Measurements from ENCODE around the gene DZIP1.

Gene DZIP1

DNA sequence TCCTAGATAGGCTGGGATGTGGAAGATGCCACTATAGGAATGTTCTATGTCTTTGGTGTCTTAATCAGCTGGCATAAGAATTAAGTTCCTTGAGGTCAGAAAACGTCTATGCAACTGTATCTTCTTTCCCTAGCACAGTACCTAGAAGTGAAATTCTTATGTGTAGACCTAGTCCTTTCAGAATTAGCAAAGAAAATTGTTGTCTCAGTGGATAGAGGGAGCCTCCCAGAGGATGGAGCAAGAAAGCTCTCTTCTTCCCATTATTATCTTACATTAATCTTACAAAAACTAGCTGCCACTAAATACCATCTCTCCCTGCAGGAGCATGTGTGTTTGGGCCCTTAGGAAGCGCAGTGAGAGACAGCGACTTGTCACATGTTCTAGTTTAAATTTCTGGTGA lies 80.4 kb downstream of the DZIP1 start:
- TF ChIP-seq RAD21 (IDR thresholded peaks at IDR 0.05; ENCODE audit: low read depth) (peak; percentile 31; the same call in 1 of the 2 replicates), TAF1 (IDR thresholded peaks at IDR 0.05; ENCODE audit: low read depth) (no peak), TCF12 (IDR thresholded peaks at IDR 0.05; ENCODE audit: low read depth) (no peak)

DNA sequence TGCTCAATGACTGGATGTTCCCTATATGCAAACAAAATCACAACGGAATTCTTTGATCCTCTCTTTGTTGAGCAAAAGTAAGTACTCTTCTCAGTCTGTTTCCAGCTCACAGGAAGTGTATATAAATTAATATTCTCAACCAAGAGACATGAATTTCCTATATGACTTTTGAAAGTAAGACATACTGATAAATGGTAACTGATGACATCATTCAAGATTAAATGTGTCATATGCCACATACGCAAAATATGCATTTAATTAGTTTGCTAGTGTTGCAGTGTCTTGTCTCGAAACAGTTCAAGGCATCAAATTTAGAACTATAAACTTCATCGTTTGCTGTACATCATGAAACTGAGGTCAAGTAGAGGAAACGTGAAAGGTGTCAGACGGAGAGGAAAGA lies 84.1 kb downstream of the DZIP1 start:
- TF ChIP-seq, protein P1, sequence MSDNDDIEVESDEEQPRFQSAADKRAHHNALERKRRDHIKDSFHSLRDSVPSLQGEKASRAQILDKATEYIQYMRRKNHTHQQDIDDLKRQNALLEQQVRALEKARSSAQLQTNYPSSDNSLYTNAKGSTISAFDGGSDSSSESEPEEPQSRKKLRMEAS (IDR thresholded peaks at IDR 0.05), result no peak
- TF ChIP-seq CEBPB (IDR thresholded peaks at IDR 0.05) (no peak), NFIC (IDR thresholded peaks at IDR 0.05) (no peak), EGR1 (IDR thresholded peaks at IDR 0.05) (no peak), CREB1 (IDR thresholded peaks at IDR 0.05; ENCODE audit: low read depth) (no peak), ZBTB7A (IDR thresholded peaks at IDR 0.05; ENCODE audit: low read depth) (no peak)
- TF ChIP-seq, protein P2, sequence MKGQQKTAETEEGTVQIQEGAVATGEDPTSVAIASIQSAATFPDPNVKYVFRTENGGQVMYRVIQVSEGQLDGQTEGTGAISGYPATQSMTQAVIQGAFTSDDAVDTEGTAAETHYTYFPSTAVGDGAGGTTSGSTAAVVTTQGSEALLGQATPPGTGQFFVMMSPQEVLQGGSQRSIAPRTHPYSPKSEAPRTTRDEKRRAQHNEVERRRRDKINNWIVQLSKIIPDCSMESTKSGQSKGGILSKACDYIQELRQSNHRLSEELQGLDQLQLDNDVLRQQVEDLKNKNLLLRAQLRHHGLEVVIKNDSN (IDR thresholded peaks at IDR 0.05), result no peak

DNA sequence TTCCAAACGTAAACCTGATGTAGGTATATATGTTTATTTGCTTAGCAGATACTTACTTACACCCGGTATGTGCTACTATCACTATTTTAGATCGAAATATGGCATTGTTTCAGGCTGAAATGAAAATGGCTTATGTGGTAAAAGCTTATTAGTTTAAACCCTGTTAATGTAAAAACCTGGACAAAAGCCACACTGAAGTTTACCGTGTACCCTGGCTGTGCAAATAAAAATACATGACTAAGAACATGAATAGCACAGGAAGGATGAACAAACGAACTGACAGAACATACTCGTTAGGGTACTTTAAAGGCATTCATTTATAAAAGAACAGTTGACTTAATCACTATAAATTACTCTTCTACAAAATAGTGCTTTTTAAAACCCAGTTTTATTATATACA lies 85.4 kb downstream of the DZIP1 start:
- TF ChIP-seq TAF1 (IDR thresholded peaks at IDR 0.05; ENCODE audit: low read depth) (no peak), ZBTB7A (IDR thresholded peaks at IDR 0.05; ENCODE audit: low read depth) (no peak), RAD21 (IDR thresholded peaks at IDR 0.05; ENCODE audit: low read depth) (no peak), CEBPB (IDR thresholded peaks at IDR 0.05) (no peak), FOXM1 (IDR thresholded peaks at IDR 0.05; ENCODE audit: borderline replicate concordance, low read depth) (no peak), TEAD4 (IDR thresholded peaks at IDR 0.05) (no peak), TCF12 (IDR thresholded peaks at IDR 0.05; ENCODE audit: low read depth) (no peak), CREB1 (IDR thresholded peaks at IDR 0.05; ENCODE audit: low read depth) (no peak), YY1 (IDR thresholded peaks at IDR 0.05; ENCODE audit: low read depth) (no peak), EGR1 (IDR thresholded peaks at IDR 0.05) (no peak), EP300 (IDR thresholded peaks at IDR 0.05; ENCODE audit: borderline replicate concordance) (no peak)
- TF ChIP-seq, protein P1 (IDR thresholded peaks at IDR 0.05), result no peak
- TF ChIP-seq, protein P2 (IDR thresholded peaks at IDR 0.05), result no peak
- TF ChIP-seq, protein P3, sequence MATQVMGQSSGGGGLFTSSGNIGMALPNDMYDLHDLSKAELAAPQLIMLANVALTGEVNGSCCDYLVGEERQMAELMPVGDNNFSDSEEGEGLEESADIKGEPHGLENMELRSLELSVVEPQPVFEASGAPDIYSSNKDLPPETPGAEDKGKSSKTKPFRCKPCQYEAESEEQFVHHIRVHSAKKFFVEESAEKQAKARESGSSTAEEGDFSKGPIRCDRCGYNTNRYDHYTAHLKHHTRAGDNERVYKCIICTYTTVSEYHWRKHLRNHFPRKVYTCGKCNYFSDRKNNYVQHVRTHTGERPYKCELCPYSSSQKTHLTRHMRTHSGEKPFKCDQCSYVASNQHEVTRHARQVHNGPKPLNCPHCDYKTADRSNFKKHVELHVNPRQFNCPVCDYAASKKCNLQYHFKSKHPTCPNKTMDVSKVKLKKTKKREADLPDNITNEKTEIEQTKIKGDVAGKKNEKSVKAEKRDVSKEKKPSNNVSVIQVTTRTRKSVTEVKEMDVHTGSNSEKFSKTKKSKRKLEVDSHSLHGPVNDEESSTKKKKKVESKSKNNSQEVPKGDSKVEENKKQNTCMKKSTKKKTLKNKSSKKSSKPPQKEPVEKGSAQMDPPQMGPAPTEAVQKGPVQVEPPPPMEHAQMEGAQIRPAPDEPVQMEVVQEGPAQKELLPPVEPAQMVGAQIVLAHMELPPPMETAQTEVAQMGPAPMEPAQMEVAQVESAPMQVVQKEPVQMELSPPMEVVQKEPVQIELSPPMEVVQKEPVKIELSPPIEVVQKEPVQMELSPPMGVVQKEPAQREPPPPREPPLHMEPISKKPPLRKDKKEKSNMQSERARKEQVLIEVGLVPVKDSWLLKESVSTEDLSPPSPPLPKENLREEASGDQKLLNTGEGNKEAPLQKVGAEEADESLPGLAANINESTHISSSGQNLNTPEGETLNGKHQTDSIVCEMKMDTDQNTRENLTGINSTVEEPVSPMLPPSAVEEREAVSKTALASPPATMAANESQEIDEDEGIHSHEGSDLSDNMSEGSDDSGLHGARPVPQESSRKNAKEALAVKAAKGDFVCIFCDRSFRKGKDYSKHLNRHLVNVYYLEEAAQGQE (IDR thresholded peaks at IDR 0.05; ENCODE audit: low read depth), result no peak

DNA sequence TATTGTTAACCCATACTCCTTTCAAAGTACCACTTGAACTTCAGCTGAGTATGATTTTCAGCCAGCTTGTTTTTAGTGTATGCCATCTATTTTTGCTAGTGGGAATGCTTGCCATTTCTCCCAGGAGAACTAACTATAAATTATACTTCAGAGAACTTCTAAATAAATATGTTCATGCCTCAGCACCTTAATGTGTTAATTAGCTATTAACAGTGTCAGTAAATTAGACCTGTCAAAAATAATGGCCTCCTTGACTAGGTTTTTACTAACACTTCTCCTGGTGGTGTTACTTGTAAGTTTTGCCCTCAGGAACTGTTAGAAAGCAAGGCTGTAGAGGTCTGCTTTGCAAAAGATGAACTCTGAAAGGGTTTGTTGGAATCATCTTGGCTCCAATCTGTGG lies 87.5 kb downstream of the DZIP1 start:
- TF ChIP-seq TAF1 (IDR thresholded peaks at IDR 0.05; ENCODE audit: low read depth) (no peak), RAD21 (IDR thresholded peaks at IDR 0.05; ENCODE audit: low read depth) (no peak), EP300 (IDR thresholded peaks at IDR 0.05; ENCODE audit: borderline replicate concordance) (no peak), YY1 (IDR thresholded peaks at IDR 0.05; ENCODE audit: low read depth) (no peak), ZBTB7A (IDR thresholded peaks at IDR 0.05; ENCODE audit: low read depth) (no peak), CEBPB (IDR thresholded peaks at IDR 0.05) (no peak), FOXM1 (IDR thresholded peaks at IDR 0.05; ENCODE audit: borderline replicate concordance, low read depth) (no peak), EGR1 (IDR thresholded peaks at IDR 0.05) (no peak)
- TF ChIP-seq, protein P2 (IDR thresholded peaks at IDR 0.05), result no peak
- TF ChIP-seq, protein P1 (IDR thresholded peaks at IDR 0.05), result no peak

DNA sequence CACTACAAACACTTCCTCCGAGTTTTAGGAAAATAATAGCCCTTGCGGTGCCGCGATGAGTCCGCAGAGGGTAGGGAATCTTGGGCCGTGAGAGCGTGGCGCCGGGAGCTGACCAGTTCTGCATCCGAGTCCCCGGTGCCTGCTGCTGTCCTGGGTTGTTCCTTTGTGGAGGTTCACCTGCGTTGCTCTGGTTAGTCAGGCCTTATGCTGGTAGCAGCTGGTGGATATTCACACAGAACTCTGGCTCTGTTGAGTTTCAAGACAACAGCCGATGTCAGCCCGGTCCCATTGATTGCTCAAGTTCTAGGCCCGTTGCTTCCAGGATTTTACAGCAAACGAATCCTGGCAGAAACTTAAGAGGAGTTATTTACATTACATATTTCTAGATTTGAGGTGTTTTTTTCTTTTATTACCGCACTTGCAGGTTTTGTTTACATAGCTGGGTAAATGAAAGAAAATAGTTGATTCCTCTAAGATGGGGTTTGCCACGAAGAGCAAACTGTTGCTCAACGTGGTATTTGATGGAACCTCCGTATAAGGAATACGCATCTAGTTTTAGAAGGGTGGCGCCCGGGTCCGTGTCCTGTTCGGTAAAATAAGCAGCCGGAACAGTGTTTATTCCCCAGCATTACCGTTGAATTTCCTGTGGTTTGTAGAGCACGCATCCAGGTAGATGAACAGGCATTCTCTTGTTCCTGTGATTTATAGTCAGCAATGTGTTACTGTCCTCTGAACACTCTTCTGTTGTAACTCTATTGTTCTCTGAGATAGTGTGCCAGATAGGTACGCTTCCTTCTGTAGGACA lies 90.7 kb downstream of the DZIP1 start:
- TF ChIP-seq, protein P2 (IDR thresholded peaks at IDR 0.05), result no peak
- no peak for TF ChIP-seq CEBPB (IDR thresholded peaks at IDR 0.05)
- no peak for TF ChIP-seq ZBTB7A (IDR thresholded peaks at IDR 0.05; ENCODE audit: low read depth)
- no peak for TF ChIP-seq RAD21 (IDR thresholded peaks at IDR 0.05; ENCODE audit: low read depth)
- TF ChIP-seq, protein P1 (IDR thresholded peaks at IDR 0.05), result no peak
- TF ChIP-seq TCF12 (IDR thresholded peaks at IDR 0.05; ENCODE audit: low read depth), result no peak
- TF ChIP-seq EP300 (IDR thresholded peaks at IDR 0.05; ENCODE audit: borderline replicate concordance), result no peak
- no peak for TF ChIP-seq TEAD4 (IDR thresholded peaks at IDR 0.05)
- TF ChIP-seq EGR1 (IDR thresholded peaks at IDR 0.05), result no peak
- TF ChIP-seq, protein P3 (IDR thresholded peaks at IDR 0.05; ENCODE audit: low read depth), result no peak
- TF ChIP-seq NFIC (IDR thresholded peaks at IDR 0.05), result no peak
- TF ChIP-seq YY1 (IDR thresholded peaks at IDR 0.05; ENCODE audit: low read depth), result no peak
- no peak for TF ChIP-seq FOXM1 (IDR thresholded peaks at IDR 0.05; ENCODE audit: borderline replicate concordance, low read depth)
